Lung (tissue), 12 donors: Measurements from ENCODE around the gene SMYD1. TPM values are rescaled to one million over a fixed set of nuclear protein-coding genes. Genes with fewer than 3 reads are reported as not detected.
A peak's percentile ranks its signal among the peaks of the same experiment; 100 is the strongest.

Experiments
- ATAC-seq: fragments of 200-7000 bp; cut with Tn5 transposase; one replicate; pipeline ENCODE4 v1.9.1; 2020; ENCODE audit warnings: moderate number of reproducible peaks; ENCODE audit not compliant: insufficient read depth, low FRiP score
- DNase-seq, 3 donors: peaks; one replicate each; pipeline ENCODE4 v3.0.0-alpha.2; 2013 to 2017
- H3K27ac ChIP-seq, 2 donors: one replicate each; pipeline ENCODE4 v1.5.1; 2013; ENCODE audit warnings: mild to moderate bottlenecking in 2 of 2, moderate library complexity in 2 of 2, control low read depth in 1 of 2, inconsistent platforms in 1 of 2, low read depth in 1 of 2, low read length in 1 of 2
- H3K27me3 ChIP-seq, 3 donors: one replicate each; pipeline ENCODE4 v1.5.1; 2013; ENCODE audit warnings: low read length in 2 of 3; ENCODE audit not compliant: control insufficient read depth in 3 of 3, insufficient read depth in 3 of 3
- H3K36me3 ChIP-seq, 4 donors: one replicate each; pipeline ENCODE4 v1.5.1; 2013; ENCODE audit warnings: low read length in 4 of 4, mild to moderate bottlenecking in 1 of 4, moderate library complexity in 1 of 4; ENCODE audit not compliant: control insufficient read depth in 4 of 4, insufficient read depth in 4 of 4
- H3K4me1 ChIP-seq, 5 donors: one replicate each; pipeline ENCODE4 v1.5.1; 2013; ENCODE audit warnings: low read length in 5 of 5, mild to moderate bottlenecking in 2 of 5, moderate library complexity in 1 of 5; ENCODE audit not compliant: control insufficient read depth in 5 of 5, insufficient read depth in 5 of 5
- H3K4me3 ChIP-seq: one replicate; pipeline ENCODE4 v1.5.1; 2013; ENCODE audit warnings: mild to moderate bottlenecking, control low read depth, moderate library complexity
- H3K9ac ChIP-seq, 2 donors: one replicate each; pipeline ENCODE4 v1.5.1; 2013; ENCODE audit warnings: low read length in 2 of 2, control low read depth in 1 of 2; ENCODE audit not compliant: insufficient read depth in 1 of 2
- H3K9me3 ChIP-seq, 4 donors: one replicate each; pipeline ENCODE4 v1.5.1; 2013; ENCODE audit warnings: low read length in 3 of 4, mild to moderate bottlenecking in 1 of 4, moderate library complexity in 1 of 4; ENCODE audit not compliant: control insufficient read depth in 4 of 4, insufficient read depth in 3 of 4
- CTCF ChIP-seq: IDR thresholded peaks from 2 replicates; pipeline ENCODE4 v1.5.1; 2012; ENCODE audit warnings: mild to moderate bottlenecking; ENCODE audit errors: control extremely low read depth, extremely low read depth
- WGBS, 2 donors: extraction: QIAGEN DNeasy Blood & Tissue Kit; methylation state at CpG; one replicate each; pipeline ENCODE4 v1.1.7; 2013; 5-methylcytosine and 5-hydroxymethylcytosine counted together
- polyA plus RNA-seq, 2 donors: library from polyadenylated mRNA; stranded (reverse); fragments of 200-250 nt; gene quantifications; one replicate each; pipeline ENCODE4 v1.2.1, GENCODE V29; 2013
- total RNA-seq, 2 donors: library from RNA; depleted of rRNA in 1 of 2; stranded (reverse); fragments of >200 nt in 1 of 2; gene quantifications; one replicate each; pipeline ENCODE4 v1.2.1, GENCODE V29; 2014 to 2021
- donor health status: control.
- donor health status: control.
- donor health status: Bipolar disorder and iron deficiency.
- donor health status: healthy.
- donor health status: DM: yes; HTN: yes; CAD: no.

Gene SMYD1
- total and polyA plus RNA-seq, 4 donors, result 0.20 TPM; not detected in 3

- ATAC-seq, result no peak
- H3K27me3 ChIP-seq, result no peaks in the 10 kb centered on the region
- peak in 2 of 3 donors; percentile 2 to 6 for DNase-seq
- H3K27ac ChIP-seq, result peak overlapping the region in 1 of 2 donors; percentile 36
- H3K4me1 ChIP-seq, result no peaks in the 10 kb centered on the region
- peaks cover 0 to under 1% (median 0%) of the 10 kb centered on the region in 4 donors for H3K9me3 ChIP-seq
- no peak for TF ChIP-seq CTCF
- H3K9ac ChIP-seq, result no peak overlapping the region
- WGBS, 2 donors, result 80 to 83% methylated on average over 3 of the region's 3 CpGs
- H3K4me3 ChIP-seq, result no peak overlapping the region
- H3K36me3 ChIP-seq, result no peaks in the 10 kb centered on the region
Observed at GRCh38 chr2:88100489-88100858, 32.8 kb downstream of the SMYD1 start.

GRCh38 chr2:88108796-88109195 is 41.2 kb downstream of the SMYD1 start:
- TF ChIP-seq CTCF, result no peak
- no peaks in the 10 kb centered on the region for H3K4me1 ChIP-seq
- no peaks in the 10 kb centered on the region for H3K36me3 ChIP-seq
- no peak for DNase-seq
- 76 to 92% methylated on average over 4 of the region's 4 CpGs for WGBS, 2 donors
- no peak for ATAC-seq
- no peaks in the 10 kb centered on the region for H3K27me3 ChIP-seq
- no peak overlapping the region for H3K4me3 ChIP-seq
- H3K9me3 ChIP-seq, result peaks cover 0 to 6% (median 0%) of the 10 kb centered on the region in 4 donors
- H3K27ac ChIP-seq, result no peak overlapping the region
- no peak overlapping the region for H3K9ac ChIP-seq

- Histone ChIP-seq H3K4me1 (no peaks in the 10 kb centered on the region), H3K36me3 (no peaks in the 10 kb centered on the region), H3K9ac (no peak overlapping the region), H3K27ac (no peak overlapping the region), H3K27me3 (peaks cover 0 to 3% (median 0%) of the 10 kb centered on the region in 3 donors), H3K4me3 (no peak overlapping the region), H3K9me3 (peaks cover 0 to 6% (median 0%) of the 10 kb centered on the region in 4 donors)
- TF ChIP-seq CTCF, result no peak
- ATAC-seq (no peak), DNase-seq (no peak)
- WGBS, 2 donors, result 66 to 67% methylated on average over 2 of the region's 2 CpGs
Observed at GRCh38 chr2:88110830-88111229, 43.2 kb downstream of the SMYD1 start.

- Histone ChIP-seq H3K27ac (no peak overlapping the region), H3K9ac (no peak overlapping the region), H3K36me3 (no peaks in the 10 kb centered on the region), H3K4me1 (no peaks in the 10 kb centered on the region), H3K4me3 (no peak overlapping the region), H3K27me3 (peaks cover 0 to 4% (median 0%) of the 10 kb centered on the region in 3 donors), H3K9me3 (peaks cover 0 to 2% (median 0%) of the 10 kb centered on the region in 4 donors)
- WGBS, 2 donors, result 79 to 84% methylated on average over 2 of the region's 2 CpGs
- ATAC-seq (no peak), DNase-seq (no peak)
- TF ChIP-seq CTCF, result no peak
Observed at GRCh38 chr2:88113069-88113468, 45.4 kb downstream of the SMYD1 start.
